Skeletal muscle tissue (tissue), 4 donors: ENCODE measurements around the gene TMEM259. TPM values are rescaled to one million over a fixed set of nuclear protein-coding genes. Genes with fewer than 3 reads are reported as not detected.

ENCODE experiments used
- H3K27ac ChIP-seq: one replicate; pipeline ENCODE4 v1.7.0; 2013; ENCODE audit warnings: mild to moderate bottlenecking, low read depth, low read length, inconsistent platforms
- H3K27me3 ChIP-seq, 3 donors: one replicate each; pipeline ENCODE4 v1.7.0; 2013; ENCODE audit warnings: low read length in 3 of 3; ENCODE audit not compliant: control insufficient read depth in 3 of 3, insufficient read depth in 3 of 3
- H3K36me3 ChIP-seq, 3 donors: one replicate each; pipeline ENCODE4 v1.7.0; 2013; ENCODE audit warnings: low read length in 3 of 3; ENCODE audit not compliant: control insufficient read depth in 3 of 3, insufficient read depth in 3 of 3
- H3K4me1 ChIP-seq, 3 donors: one replicate each; pipeline ENCODE4 v1.7.0; 2013; ENCODE audit warnings: low read length in 3 of 3, mild to moderate bottlenecking in 3 of 3; ENCODE audit not compliant: control insufficient read depth in 3 of 3, insufficient read depth in 3 of 3
- H3K4me3 ChIP-seq, 3 donors: one replicate each; pipeline ENCODE4 v1.7.0; 2013; ENCODE audit warnings: low read length in 3 of 3
- H3K9ac ChIP-seq, 3 donors: one replicate each; pipeline ENCODE4 v1.7.0; 2013; ENCODE audit warnings: low read length in 3 of 3, mild to moderate bottlenecking in 3 of 3, moderate library complexity in 2 of 3, low read depth in 1 of 3
- H3K9me3 ChIP-seq, 3 donors: one replicate each; pipeline ENCODE4 v1.7.0; 2013; ENCODE audit warnings: low read length in 3 of 3; ENCODE audit not compliant: control insufficient read depth in 3 of 3
- total RNA-seq: library from RNA; depleted of rRNA; stranded (reverse); fragments of >200 nt; gene quantifications from one replicate; pipeline ENCODE4 v1.2.3, GENCODE V29; 2014
- donor health status: Osteomylitis.

Gene TMEM259
- total RNA-seq, 1 donor from 2014 or later = 25.6 TPM

DNA sequence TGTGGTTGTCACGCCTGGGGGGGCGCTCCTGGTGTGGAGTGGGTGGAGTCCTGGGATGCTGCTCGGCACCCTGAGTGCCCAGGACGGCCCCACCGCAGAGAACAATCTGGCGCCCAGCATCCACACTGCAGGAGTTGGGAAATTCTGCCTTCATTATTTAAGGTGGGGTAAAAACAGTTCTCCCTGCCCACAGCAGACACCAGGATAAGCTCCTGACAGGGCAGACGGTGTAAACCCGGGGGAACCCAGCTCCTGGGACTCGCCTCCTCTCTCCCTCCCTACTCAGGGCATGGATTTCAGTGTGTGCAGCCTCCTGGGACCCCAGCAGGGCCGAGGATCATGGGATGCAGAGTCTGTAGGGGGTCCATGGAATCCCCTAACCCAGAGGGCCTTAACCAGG lies 44.4 kb downstream of the TMEM259 start:
- Histone ChIP-seq H3K9me3 (peaks cover 0 to 2% (median 0%) of the 10 kb centered on the region in 3 donors), H3K4me3 (no peak overlapping the region), H3K27ac (no peak overlapping the region), H3K27me3 (peaks cover 0 to 15% (median 8%) of the 10 kb centered on the region in 3 donors), H3K36me3 (peaks cover 0 to 5% (median 0%) of the 10 kb centered on the region in 3 donors), H3K4me1 (peaks cover 0 to 4% (median 2%) of the 10 kb centered on the region in 3 donors), H3K9ac (no peak overlapping the region)

GRCh38 chr19:974564-975257 lies 46.2 kb downstream of the TMEM259 start:
- Histone ChIP-seq H3K27ac (no peak overlapping the region), H3K27me3 (peaks cover 0 to 15% (median 8%) of the 10 kb centered on the region in 3 donors), H3K9me3 (peaks cover 6 to 8% (median 6%) of the 10 kb centered on the region in 3 donors), H3K4me1 (no peaks in the 10 kb centered on the region), H3K4me3 (no peak overlapping the region), H3K36me3 (peaks cover 4 to 15% (median 6%) of the 10 kb centered on the region in 3 donors), H3K9ac (no peak overlapping the region)

DNA sequence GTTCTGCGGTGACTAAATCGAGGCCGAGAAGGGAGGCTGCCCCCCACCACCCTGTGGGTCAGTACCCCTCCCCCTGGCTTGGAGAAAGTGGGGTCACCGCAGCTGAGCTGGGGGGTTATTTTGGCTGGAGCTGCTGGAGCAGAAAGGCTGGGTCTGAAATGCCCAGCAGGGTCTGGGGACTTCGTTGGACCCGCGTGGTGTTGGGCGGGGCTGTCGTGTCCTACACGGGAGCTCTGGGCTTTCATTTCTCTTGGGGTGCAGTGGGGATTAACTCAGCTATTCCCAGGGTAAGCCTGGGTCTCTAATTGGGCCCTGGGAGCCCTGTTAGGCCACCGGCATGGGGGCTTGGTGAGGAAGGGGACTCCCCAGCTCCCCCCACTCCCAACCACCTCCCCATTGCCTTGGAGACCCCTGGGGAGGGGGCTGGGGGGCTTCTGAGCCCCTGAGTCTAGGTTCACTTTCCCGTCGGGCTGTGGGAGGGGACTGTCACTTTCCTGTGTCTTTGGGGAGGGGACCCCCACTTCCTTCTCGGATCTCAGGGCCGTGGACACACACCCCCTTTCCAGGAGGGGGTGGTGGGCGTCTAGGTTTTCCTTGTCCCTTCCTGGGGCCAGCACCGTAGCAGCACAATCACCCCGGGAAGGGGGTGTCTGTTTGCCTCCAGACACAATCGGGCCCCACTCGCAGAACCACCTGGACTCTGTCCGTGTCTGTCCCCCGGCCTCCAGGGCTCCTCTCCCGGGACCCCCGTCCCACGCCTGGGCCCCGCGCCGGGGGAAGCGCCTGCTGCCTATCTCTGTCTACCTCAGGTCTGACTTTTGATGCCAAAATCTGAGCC lies 47.0 kb downstream of the TMEM259 start:
- peaks cover 6 to 8% (median 6%) of the 10 kb centered on the region in 3 donors for H3K9me3 ChIP-seq
- H3K36me3 ChIP-seq = peaks cover 4 to 15% (median 6%) of the 10 kb centered on the region in 3 donors
- peaks cover 0 to 9% (median 3%) of the 10 kb centered on the region in 3 donors for H3K27me3 ChIP-seq
- H3K4me3 ChIP-seq = no peak overlapping the region
- H3K27ac ChIP-seq = no peak overlapping the region
- no peak overlapping the region for H3K9ac ChIP-seq
- H3K4me1 ChIP-seq = no peaks in the 10 kb centered on the region

DNA sequence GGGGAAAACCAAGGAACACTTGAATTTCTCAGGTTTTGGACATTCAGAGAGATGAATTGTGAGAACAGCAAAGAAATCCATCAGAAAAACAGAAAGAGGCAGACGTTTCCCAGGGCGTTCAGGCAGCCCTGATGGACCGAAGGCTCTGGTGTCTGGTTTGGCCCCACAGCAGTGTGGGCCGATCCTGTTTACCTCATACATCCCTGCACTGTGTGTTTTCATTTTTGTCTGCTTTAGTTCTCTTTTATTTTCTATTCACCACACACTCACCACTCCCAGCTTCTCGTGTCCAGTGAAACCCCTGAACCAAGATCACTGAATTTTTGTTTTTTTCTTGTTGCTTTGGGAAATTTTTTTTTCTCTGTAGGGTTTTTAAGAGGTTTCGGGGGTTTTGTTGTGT lies 48.6 kb downstream of the TMEM259 start:
- Histone ChIP-seq H3K27ac (no peak overlapping the region), H3K27me3 (peaks cover 0 to 9% (median 3%) of the 10 kb centered on the region in 3 donors), H3K36me3 (peaks cover 6 to 19% (median 7%) of the 10 kb centered on the region in 3 donors)

DNA sequence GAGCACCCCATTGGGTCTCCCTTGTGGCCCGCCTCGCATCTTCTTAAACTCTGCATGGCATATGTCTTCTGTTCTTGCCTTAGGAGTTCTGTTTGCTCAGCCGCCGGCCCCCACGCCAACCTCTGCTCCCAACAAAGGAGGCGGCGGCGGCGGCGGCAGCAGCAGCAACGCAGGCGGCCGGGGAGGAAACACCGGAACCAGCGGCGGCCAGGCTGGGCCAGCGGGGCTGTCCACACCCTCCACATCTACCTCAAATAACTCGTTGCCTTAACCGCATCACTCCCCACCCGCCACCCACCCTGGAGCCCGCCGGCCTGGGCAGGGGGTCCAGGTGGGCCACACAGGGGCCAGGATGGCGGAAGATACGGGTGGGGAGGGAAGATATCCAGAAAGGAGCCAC lies 49.1 kb downstream of the TMEM259 start:
- Histone ChIP-seq H3K4me1 (no peaks in the 10 kb centered on the region), H3K9ac (no peak overlapping the region), H3K4me3 (no peak overlapping the region), H3K9me3 (peaks cover 6 to 8% (median 6%) of the 10 kb centered on the region in 3 donors), H3K36me3 (peaks cover 6 to 19% (median 9%) of the 10 kb centered on the region in 3 donors), H3K27ac (no peak overlapping the region), H3K27me3 (peaks cover 0 to 6% (median 3%) of the 10 kb centered on the region in 3 donors)

More for the DNA sequence above, 48.6 kb downstream of the TMEM259 start:
- H3K9me3 ChIP-seq = peaks cover 6 to 8% (median 6%) of the 10 kb centered on the region in 3 donors
- no peak overlapping the region for H3K4me3 ChIP-seq
- no peak overlapping the region for H3K9ac ChIP-seq
- no peaks in the 10 kb centered on the region for H3K4me1 ChIP-seq

DNA sequence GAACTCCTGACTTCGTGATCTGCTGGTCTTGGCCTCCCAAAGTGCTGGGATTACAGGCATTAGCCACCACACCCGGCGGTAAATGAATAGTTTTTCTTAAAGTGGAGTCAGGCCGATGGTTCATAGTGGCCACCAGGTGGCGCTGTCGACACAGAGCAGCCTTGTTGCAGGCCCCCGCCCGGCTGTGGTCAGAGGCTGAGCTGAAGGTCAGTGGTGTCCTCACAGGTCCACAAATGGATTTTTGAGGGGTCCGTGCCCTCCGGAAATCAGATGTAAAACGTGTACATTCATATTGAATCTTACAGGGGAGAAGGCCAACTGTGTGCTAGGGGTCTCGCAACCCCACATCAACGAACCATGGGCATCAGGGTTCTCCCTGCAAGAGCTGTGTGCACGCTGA lies 50.2 kb downstream of the TMEM259 start:
- Histone ChIP-seq H3K27ac (no peak overlapping the region), H3K9ac (no peak overlapping the region), H3K4me1 (no peaks in the 10 kb centered on the region), H3K27me3 (peaks cover 0 to 3% (median 3%) of the 10 kb centered on the region in 3 donors), H3K4me3 (no peak overlapping the region), H3K9me3 (peaks cover 6 to 8% (median 6%) of the 10 kb centered on the region in 3 donors), H3K36me3 (peaks cover 6 to 22% (median 11%) of the 10 kb centered on the region in 3 donors)

DNA sequence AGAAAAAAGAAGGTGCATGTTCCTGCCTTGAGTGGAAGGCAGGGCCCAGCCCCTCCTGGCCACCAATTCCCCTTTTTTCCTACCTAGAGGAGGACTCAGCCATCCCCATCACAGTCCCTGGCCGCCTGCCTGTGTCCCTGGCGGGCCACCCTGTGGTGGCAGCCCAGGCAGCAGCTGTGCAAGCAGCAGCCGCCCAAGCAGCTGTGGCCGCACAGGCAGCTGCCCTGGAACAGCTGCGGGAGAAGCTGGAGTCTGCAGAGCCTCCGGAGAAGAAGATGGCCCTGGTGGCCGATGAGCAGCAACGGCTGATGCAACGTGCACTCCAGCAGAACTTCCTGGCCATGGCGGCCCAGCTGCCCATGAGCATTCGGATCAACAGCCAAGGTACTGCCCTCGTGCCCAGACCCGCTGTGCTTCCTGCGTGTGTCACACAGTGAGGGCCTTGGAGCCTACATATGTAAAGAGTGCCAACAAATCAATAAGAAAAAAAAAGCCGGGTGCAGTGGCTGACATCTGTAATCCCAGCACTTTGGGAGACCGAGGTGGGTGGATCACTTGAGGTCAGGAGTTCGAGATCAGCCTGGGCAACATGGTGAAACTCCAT lies 54.3 kb downstream of the TMEM259 start:
- Histone ChIP-seq H3K36me3 (peaks cover 6 to 26% (median 13%) of the 10 kb centered on the region in 3 donors), H3K9me3 (peaks cover 6% of the 10 kb centered on the region in 3 donors), H3K4me3 (no peak overlapping the region), H3K27me3 (peaks cover 0 to 2% (median 0%) of the 10 kb centered on the region in 3 donors), H3K9ac (no peak overlapping the region), H3K27ac (no peak overlapping the region), H3K4me1 (no peaks in the 10 kb centered on the region)

GRCh38 chr19:964761-965694 lies 55.9 kb downstream of the TMEM259 start:
- H3K36me3 ChIP-seq = peaks cover 0 to 18% (median 9%) of the 10 kb centered on the region in 3 donors
- H3K27ac ChIP-seq = no peak overlapping the region
- H3K9ac ChIP-seq = no peak overlapping the region
- H3K4me1 ChIP-seq = no peaks in the 10 kb centered on the region
- H3K27me3 ChIP-seq = peaks cover 0 to 7% (median 6%) of the 10 kb centered on the region in 3 donors
- no peaks in the 10 kb centered on the region for H3K9me3 ChIP-seq
- no peak overlapping the region for H3K4me3 ChIP-seq

DNA sequence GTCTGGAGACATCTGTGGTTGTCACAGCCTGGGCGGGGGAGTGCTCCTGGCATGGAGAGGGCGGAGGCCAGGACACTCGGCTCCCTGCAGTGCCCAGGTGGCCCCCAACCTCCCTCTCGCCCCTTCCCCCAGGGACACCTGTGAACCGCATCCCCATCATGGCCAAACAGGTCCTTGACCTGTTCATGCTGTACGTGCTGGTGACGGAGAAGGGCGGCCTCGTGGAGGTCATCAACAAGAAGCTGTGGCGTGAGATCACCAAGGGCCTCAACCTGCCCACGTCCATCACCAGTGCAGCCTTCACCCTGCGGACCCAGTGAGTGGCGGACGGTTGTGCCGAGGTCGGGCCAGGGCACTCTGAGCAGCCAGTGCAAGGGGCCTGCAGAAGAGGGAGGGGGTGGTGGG lies 56.8 kb downstream of the TMEM259 start:
- Histone ChIP-seq H3K27me3 (peaks cover 0 to 7% (median 6%) of the 10 kb centered on the region in 3 donors), H3K9ac (no peak overlapping the region), H3K36me3 (peaks cover 0 to 16% (median 9%) of the 10 kb centered on the region in 3 donors), H3K27ac (no peak overlapping the region), H3K9me3 (no peaks in the 10 kb centered on the region), H3K4me3 (no peak overlapping the region), H3K4me1 (no peaks in the 10 kb centered on the region)
